RWPE1 (cell line): ENCODE measurements around the gene POFUT2.

Experiments
- CTCF ChIA-PET: fragments of 350-600 bp; sonication (Branson Sonifier 250); formaldehyde crosslinking; extraction: SDS; loops from one replicate; lab custom pipeline; 2021; lab: Yijun Ruan, JAX
- POLR2A ChIA-PET: fragments of 400-600 bp; formaldehyde crosslinking; extraction: SDS; loops from one replicate; lab custom pipeline; 2020; ENCODE audit warnings: antibody characterized with exemption; ENCODE audit not compliant: low non-redundant PET; lab: Yijun Ruan, JAX
- DNase-seq: peaks from one replicate; pipeline ENCODE4 v3.0.0; 2012; ENCODE audit warnings: low spot score
- H3K27ac ChIP-seq: fragments of 450-650 bp; 2 replicates; pipeline ENCODE4 v1.5.1; 2017
- TF ChIP-seq, protein P1 (sequence below): fragments of 450-650 bp; conservative IDR thresholded peaks from 2 replicates; pipeline ENCODE4 v1.5.1; 2017; ENCODE audit warnings: low read depth, mild to moderate bottlenecking

The POFUT2 gene

DNA sequence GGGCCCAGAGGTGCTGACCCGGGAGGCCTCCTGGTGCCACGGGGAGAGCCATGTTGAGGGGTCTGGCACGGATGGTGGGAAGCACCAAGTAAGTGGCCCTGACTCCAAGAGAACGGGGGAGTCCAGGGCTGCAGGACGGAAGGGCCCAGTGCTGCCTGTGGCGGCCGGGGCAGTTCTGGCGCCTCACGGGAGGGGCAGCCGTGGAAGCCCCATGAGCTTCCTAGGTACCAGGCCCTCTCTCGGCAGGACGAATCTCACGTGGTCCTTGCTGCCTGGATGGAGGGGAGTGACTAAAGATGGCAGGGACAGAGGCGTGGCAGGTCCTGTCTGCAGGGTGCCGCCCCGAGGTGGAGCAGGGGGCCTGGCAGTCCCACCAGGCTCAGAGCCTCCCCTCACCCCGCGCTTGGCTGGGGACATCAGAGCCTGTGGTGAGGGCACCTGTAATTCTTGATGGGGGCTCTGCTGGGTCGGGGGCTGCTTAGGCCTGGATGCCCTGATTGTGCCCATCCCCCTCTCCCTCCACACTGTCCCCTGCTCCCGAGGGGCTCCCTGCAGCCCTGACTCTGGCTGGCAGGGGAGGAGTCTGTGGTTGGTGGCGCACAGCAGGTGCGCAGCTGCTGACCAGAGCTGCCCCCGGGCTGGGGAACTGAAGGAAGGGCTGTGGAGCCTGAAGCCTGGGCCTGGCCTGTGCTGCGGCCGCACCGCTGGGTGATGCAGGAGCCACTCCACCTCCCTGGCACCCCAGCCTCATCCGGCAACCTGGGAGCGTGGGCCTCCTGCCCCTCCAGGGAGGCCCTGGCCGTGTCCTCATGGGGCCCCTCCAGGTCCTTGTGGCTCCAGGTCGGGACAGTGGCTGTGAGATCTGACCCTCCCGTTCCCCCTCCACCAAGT is 31.4 kb downstream of the POFUT2 start:
- TF ChIP-seq, protein P1, sequence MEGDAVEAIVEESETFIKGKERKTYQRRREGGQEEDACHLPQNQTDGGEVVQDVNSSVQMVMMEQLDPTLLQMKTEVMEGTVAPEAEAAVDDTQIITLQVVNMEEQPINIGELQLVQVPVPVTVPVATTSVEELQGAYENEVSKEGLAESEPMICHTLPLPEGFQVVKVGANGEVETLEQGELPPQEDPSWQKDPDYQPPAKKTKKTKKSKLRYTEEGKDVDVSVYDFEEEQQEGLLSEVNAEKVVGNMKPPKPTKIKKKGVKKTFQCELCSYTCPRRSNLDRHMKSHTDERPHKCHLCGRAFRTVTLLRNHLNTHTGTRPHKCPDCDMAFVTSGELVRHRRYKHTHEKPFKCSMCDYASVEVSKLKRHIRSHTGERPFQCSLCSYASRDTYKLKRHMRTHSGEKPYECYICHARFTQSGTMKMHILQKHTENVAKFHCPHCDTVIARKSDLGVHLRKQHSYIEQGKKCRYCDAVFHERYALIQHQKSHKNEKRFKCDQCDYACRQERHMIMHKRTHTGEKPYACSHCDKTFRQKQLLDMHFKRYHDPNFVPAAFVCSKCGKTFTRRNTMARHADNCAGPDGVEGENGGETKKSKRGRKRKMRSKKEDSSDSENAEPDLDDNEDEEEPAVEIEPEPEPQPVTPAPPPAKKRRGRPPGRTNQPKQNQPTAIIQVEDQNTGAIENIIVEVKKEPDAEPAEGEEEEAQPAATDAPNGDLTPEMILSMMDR: no peak
- CTCF ChIA-PET: interaction anchor here (0.7 kb wide), 1 partner anchor 114 kb away, joined by 3 read pairs; no protein-coding TSS in a partner anchor
- POLR2A ChIA-PET: no interaction called here
- DNase-seq: no peak
- no peak overlapping the region for H3K27ac ChIP-seq

DNA sequence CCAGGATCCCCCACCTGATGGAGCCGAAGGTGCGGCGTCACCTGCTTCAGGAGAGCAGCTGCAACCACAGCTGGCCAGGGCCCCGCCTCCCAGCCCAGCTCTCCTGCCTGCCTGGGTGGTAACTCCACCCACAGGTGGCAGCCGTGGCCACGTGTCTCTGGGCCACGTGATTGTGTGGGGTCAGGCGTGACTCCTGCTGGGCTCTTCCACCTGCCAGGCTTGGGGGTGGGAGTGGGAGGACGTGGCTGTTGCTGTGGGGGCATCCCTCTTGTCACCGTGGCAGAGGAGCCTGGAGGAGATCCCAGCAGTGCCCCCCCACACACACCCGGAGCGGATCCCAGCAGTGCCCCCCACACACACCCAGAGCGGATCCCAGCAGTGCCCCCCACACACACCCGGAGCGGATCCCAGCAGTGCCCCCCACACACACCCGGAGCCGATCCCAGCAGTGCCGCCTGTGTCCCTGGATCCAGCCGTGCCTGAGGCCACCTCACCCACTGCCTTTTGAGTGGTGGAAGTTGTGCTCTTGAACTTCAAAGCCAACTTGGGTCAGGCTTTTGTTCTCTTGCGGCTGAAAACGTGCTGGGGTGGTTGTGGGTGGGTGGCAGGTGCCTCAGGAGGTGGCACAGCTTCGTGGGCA is 32.2 kb downstream of the POFUT2 start:
- H3K27ac ChIP-seq: no peak overlapping the region
- POLR2A ChIA-PET: no interaction called here
- TF ChIP-seq, protein P1: no peak
- CTCF ChIA-PET: interaction anchor here (0.6 kb wide), 1 partner anchor 336 kb away, joined by 3 read pairs; no protein-coding TSS in a partner anchor
- DNase-seq: peak; percentile 40

DNA sequence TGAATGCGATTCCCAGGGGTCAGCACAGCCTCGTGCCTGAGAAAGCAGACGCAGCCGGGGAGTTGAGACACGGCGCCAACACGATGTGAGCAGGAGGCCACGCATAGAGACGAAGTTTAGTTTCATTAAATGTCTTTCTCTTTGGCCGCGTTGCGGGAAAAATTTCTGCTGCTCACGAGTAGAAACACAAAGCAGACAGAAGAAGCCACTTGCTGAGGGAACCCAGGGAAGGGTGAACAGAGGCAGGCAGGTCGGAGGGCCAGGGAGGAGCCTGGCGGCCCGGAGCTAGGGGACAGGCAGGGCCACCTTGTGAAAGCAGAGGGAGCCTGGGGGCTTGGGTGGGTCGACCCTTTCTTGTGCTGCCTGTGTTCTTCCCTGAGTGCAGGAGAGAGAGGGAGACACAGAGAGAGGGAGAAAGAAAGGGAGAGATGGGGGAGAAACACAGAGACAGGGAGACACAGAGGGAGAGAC is 33.2 kb downstream of the POFUT2 start:
- ChIA-PET POLR2A (no interaction called here), CTCF (no interaction called here)
- TF ChIP-seq, protein P1: no peak
- no peak for DNase-seq
- no peak overlapping the region for H3K27ac ChIP-seq

DNA sequence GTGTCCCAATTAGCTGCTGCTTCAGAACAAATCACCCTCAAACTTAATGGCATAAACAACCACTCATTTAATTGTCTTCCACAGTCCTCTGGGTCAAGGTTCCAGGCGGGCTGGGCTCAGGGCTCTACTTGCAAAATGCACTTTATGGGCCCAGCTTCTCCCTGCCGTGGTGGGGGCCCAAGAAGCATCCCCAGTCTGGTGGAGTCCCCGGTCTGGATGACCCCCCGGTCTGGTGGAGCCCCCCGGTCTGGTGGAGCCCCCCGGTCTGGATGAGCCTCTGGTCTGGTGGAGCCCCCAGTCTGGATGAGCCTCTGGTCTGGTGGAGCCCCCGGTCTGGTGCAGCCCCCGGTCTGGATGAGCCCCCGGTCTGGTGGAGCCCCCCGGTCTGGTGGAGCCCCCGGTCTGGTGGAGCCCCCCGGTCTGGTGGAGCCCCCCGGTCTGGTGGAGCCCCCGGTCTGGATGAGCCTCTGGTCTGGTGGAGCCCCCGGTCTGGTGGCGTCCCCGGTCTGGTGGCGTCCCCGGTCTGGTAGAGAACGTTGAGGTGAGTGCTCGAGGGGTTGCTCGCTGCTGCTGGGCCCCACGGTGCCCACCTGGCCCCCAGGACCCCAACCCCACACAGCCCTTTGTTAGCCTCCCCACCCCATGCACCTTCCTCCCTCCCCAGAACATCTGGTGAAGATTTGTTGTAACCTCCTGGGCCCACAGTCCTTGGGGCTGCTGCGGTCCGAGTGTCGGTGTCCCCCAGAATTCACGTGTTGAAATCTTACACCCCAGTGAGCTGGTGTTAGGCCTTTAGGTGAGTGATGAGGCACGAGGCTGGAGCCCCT is 33.8 kb downstream of the POFUT2 start:
- ChIA-PET POLR2A (no interaction called here), CTCF (no interaction called here)
- TF ChIP-seq, protein P1: no peak
- H3K27ac ChIP-seq: no peak overlapping the region
- DNase-seq: no peak

DNA sequence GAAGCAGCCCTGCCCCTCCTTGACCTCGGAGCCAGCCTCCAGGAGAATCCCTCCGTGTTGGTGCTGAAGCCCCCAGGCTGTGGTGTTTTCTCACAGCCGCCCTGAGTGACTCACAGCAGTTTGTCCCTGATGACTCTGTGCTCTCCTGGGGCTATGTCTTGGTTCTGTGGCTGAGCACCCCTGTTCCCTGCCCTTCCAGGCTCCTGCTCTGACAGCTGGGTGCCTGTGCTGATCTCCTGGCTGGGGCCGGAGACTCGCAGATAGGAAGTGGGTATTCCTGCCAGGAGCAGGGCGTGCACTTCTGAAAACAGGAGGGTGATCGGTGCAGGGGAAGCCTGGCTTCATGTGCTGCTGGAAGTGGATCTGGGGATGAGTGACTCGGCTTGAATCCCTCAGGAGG is 34.5 kb downstream of the POFUT2 start:
- TF ChIP-seq, protein P1: no peak
- no peak for DNase-seq
- CTCF ChIA-PET: no interaction called here
- POLR2A ChIA-PET: no interaction called here
- no peak overlapping the region for H3K27ac ChIP-seq

DNA sequence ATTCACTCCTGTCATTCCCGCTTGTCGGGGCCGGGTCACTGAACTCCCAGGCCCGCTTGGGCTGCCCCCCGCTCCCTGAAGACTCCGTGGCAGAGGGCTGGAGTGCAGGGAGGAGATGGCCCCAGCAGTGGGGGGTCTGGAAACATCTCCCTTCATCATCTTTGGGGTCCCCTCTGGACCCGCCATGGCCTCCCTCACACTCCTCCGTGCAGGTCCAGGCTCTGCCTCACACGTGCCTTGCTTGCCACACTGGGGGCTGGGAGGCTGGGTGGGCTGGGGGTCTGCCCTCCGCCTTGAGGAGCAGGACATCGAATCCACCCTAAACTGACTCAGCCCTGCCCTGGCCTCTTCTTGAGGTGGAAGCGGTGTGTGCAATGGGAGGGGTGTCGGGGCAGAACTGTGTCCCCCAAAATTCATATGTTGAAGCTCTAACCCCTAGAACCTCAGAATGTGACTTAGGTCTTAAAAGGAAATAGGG is 35.2 kb downstream of the POFUT2 start:
- no peak for DNase-seq
- no peak overlapping the region for H3K27ac ChIP-seq
- POLR2A ChIA-PET: no interaction called here
- TF ChIP-seq, protein P1: no peak
- CTCF ChIA-PET: no interaction called here
